Left hindlimb (tissue), 1 donor: ENCODE results near the gene GPX5.
"Not testable (repeated sequence)": the region's sequence is repeated elsewhere in the genome, so short reads cannot be mapped to it uniquely, and the experiment has no call there.

Experiments used
- DNase-seq: peaks from one replicate; pipeline ENCODE4 v3.0.0-alpha.2; 2018

GPX5 gene

GRCh38 chr6:28525496-28526039 is at the start of gene GPX5:
GPX5 (plus strand) TSS chr6:28525881; CDS start chr6:28526014, 133 bp downstream.
- DNase-seq: no peak

- DNase-seq: no peak
Measured at GRCh38 chr6:28478518-28478917, 47.2 kb upstream of the GPX5 start.

GRCh38 chr6:28480253-28480932 is 45.3 kb upstream of the GPX5 start:
- DNase-seq: no peak

DNA sequence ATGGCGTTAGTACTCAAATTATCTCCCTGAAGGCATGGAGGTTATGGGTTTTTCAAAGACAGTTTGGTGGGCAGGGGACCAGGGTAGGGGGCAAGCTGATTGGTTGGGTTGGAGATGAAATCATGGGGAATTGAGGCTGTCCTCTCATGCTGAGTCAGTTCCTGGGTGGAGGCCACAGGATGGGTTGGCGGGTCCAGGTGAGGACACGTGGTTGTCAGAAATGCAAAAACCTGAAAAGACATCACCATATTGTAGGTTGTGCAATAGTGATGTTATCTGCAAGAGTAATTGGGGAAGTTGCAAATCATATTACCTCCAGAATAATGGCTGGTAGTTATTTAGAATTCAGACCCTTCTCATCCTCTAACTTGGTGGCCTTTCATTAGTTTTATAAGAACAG is 40.2 kb upstream of the GPX5 start:
- no peak for DNase-seq

GRCh38 chr6:28486533-28486932 is 39.1 kb upstream of the GPX5 start:
- DNase-seq: no peak

- no peak for DNase-seq
Measured at GRCh38 chr6:28486988-28487742, 38.5 kb upstream of the GPX5 start.

- DNase-seq: peak; percentile 36
Measured at GRCh38 chr6:28488916-28489365, 36.7 kb upstream of the GPX5 start.

DNA sequence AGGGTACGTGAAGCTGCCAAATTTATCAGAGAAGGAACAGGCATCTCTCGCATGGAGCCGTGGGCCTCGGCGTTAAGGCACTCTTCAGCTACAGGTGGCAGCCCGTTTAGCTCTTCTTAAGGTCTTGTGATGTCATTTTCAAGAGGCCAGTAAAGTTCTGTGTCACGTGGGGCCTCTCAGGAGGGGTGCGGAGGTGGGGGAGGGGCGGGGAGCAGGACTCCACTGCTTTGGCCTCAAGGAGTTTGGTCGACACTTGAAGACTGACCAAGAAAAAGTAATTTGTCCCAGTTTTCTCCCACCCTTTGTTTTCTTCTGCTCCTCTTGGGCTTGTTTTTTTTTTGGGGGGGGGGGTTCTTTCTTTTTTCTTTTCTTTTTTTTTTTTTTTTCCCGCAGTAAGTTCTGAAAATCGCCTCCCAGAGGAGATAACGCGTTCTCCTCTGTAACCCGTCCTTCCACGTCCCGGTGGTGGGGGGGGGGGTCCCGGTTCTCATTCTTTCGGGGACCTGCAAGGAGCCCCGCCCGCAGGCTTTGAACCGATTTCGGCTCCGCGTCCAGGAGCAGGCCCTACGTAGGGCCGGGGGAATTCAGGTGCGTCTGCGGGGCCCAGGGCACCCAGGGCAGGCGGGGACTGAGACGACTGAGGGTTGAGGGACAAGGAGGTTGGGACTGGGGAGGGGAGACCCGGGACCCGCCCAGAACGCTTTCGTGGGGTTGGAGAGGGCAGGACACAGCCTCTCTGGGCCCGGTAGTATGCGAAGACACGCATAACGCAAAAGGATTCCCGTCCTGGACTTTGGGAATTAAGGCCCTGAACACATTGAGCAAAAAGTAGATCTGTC is 36.1 kb upstream of the GPX5 start:
- DNase-seq: peak; percentile 74

DNA sequence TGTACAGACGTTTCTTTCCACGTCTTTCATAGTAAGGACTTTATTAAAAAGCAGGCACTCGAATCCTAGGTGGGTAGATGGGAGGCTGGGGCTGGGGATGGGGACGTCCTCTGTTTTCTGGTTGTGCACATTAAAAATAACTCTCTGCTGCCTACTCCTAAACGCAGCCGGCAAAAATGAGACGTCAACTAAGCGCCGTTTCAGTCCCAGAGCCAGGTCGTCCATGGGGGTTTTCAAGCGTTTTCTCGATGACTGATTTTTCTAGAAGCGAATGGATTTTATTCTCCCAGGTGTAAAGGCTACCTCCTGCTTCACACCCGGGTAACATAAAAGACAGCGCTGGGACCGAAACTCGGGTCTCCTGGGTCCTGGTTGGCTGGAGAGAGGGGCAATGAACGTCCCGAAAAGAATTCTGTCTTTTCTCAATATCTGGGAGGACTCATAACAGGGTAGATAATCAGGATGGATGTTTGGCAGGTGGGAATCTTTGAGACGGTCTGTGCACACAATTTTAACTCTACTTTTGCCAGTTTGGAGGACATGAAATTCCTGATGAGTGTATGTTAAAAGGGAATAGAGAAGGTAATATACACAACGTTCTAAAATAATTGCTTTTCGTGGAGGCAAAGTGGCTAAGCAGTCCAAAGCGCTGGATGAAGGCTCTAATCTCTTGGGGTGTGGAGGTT is 35.3 kb upstream of the GPX5 start:
- DNase-seq: peak; percentile 39

- DNase-seq: no peak
Measured at GRCh38 chr6:28491984-28492317, 33.7 kb upstream of the GPX5 start.

DNA sequence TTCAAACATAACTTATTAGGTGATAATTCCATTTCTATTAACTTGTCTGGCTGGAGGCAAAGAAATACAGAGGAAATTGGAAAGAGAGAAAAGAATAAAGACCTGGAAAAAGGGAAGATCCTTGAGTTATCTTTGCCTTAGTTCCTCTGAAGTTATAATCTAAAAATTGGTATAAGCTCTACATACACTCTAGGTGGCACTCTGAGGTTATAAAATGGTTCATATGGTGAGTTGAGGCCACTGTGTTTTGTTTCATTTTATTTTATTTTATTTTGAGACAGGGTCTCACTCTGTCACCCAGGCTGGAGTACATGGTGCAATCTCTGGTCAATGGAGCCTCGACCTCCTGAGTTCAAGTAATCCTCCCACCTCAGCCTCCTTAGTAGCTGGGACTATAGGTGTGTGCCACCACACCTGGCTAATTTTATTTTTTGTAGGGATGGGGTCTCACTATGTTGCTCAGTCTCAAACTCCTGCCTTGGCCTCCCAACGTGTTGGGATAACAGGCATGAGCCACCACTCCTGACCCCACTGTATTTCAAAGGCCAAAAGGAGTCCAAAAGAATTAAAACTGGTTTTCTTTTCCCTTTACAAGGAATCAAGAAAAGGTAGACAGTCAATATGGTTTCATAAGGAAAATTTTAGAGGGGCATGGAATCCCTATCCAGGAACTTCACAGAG is 29.4 kb upstream of the GPX5 start:
- DNase-seq: no peak

- no peak for DNase-seq
Measured at GRCh38 chr6:28497306-28497705, 28.4 kb upstream of the GPX5 start.

DNA sequence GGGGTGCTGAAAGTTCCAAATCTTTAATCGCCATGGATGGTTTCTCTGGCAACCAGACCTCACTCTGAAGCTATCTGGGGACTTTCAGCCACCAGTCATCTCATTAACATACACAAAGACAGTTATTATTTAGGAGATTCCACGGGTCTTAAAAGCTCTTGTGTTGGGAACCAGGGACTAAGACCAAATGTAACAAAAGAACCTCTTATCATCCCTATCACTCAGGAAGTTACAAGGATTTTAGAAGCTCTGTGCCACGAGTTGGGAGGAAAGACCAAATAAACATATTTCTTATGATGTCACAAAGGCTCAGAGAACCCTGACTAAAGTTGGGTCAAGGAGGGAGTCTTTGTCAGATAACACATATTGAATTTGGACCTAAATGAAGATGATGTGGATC is 27.8 kb upstream of the GPX5 start:
- DNase-seq: no peak

DNA sequence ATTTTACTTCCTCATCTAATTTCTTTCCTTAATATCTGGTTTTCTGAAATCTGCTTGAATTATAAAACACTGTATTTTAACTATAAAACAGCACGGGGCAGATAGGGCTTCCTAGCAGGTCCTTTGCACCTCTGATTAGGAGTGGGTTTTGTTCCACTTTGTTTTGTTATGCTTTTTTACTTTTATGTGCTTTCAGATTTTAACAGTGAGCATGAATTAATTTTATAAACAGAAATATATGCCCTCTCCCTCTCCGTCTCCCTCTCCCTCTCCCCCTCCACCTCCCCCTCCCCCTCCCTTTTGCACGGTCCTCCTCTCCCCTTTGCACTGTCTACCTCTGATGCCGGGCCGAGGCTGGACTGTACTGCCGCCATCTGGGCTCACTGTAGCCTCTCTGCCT is 24.4 kb upstream of the GPX5 start:
- no peak for DNase-seq

GRCh38 chr6:28502136-28502535 is 23.5 kb upstream of the GPX5 start:
- DNase-seq: not testable (repeated sequence)

DNA sequence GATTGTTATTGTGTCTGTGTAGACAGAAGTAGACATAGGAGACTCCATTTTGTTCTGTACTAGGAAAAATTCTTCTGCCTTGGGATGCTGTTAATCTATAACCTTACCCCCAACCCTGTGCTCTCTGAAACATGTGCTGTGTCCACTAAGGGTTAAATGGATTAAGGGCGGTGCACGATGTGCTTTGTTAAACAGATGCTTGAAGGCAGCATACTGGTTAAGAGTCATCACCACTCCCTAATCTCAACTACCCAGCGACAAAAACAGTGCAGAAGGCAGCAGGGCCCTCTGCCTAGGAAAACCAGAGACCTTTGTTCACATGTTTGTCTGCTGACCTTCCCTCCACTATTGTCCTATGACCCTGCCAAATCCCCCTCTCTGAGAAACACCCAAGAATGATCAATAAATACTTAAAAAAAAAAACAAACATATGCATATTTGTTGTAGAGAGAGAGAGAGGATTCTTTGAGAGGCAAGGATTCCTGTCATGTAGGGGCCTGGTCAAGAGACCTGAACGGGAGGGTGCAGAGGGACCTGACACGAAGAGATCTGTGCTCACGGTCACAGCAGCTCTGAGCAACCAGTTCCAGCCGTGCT is 22.9 kb upstream of the GPX5 start:
- DNase-seq: not testable (repeated sequence)

DNA sequence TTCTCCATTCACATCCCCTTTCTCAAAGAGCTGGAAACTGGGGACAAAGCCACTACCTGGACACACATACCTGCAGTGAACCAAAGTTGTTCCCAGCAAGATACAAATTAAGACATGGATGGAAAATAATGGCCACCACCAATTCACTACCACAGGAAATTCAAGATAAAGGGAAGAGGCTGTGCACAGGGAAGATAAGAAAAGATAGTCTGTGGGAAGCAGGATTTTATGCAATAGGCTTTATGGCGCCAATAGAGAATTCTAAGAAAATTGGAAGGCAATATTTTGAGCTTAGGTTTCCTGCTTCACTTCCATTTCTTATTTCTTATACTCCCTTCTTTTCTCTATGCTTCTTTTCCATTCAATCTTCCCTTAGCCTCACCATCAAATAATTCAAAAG is 19.9 kb upstream of the GPX5 start:
- DNase-seq: no peak

DNA sequence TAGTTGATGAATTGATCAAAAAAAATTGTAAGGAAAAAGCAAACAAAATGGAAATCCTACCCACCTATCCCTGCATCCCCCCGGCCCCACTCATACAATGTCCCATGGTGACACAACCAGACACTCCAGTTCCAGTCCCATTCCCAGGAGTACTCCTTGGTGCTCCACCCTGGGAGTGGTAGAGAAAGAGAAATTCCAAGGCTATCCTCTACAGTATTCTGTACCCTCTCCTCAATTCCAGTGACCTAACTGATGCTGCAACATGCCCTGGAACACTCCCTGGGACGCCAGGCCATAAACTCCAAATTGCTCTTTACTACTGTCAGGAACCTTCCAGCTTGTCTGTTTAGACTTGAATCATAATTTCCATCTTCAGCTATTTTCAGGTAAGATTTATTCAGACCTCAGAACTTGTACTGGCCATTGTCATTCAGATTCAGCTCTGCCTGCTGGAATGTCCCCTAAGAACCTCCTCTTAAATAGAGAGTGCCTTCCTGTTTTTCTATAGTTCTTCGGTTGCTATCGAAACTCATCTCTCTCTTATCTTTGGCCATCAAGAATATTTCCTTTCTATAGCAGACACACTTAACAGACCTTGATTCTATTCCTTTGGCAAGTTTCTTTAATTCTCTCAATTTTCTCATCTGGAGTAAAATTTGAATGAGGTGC is 18.7 kb upstream of the GPX5 start:
- DNase-seq: no peak

GRCh38 chr6:28511628-28512300 is 13.9 kb upstream of the GPX5 start:
- no peak for DNase-seq

DNA sequence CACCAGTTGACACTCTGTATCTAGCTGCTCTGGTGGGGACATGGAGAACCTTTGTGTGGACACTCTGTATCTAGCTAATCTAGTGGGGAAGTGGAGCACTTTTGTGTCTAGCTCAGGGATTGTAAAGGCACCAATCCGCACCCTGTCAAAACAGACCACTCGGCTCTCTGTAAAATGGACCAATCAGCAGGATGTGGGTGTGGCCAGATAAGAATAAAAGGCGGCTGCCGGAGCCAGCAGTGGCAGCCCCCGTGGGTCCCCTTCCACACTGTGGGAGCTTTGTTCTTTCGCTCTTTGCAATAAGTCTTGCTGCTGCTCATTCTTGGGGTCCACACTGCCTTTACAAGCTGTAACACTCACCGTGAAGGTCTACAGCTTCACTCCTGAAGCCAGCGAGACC is 13.3 kb upstream of the GPX5 start:
- not testable (repeated sequence) for DNase-seq

DNA sequence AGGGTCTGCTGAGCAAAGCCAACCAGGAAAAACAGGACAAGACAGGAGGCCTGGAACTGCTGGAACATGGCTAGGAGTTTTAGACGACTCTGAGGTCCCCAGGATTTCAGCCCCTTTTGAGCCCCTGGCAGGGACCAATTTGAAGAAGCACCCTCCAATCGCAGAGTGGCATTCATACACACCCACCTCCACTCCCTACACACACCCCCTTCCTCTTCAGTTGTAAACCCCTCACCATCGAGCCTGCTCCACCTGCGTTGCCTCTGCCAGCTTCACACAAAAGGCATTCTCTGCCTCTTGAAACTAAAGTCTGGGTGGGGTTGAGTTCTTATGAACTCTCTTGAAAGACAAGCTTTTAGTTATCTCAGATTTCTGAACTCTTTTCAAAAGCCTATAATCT is 10.0 kb upstream of the GPX5 start, which contains the start of gene GPX6:
Gene GPX6, minus strand, starts transcription at position 118 of the 400 bp plus-strand sequence. Its CDS starts 50 bp downstream, at position 68.
- no peak for DNase-seq
